HepG2 (cell line): ENCODE measurements around the gene C11orf71. TPM values are rescaled to one million over a fixed set of nuclear protein-coding genes. Genes with fewer than 3 reads are reported as not detected.
A peak's percentile ranks its signal among the peaks of the same experiment; 100 is the strongest.

ENCODE experiments used
- ATAC-seq: fragments of 200-7000 bp; cut with Tn5 transposase; 3 replicates; pipeline ENCODE4 v1.9.1; 2020; ENCODE audit warnings: mild to moderate bottlenecking, moderate library complexity
- BruUV-seq: library from RNA; stranded (reverse); fragments of 400-500 nt; replicated peaks from 2 replicates; lab custom pipeline; 2021; lab: Mats Ljungman, UMichigan
- CTCF ChIA-PET: fragments of 300-600 bp; formaldehyde crosslinking; extraction: SDS; loops from one replicate; lab custom pipeline; 2021; ENCODE audit warnings: low total read pairs, inconsistent platforms, low intra/inter-chr PET ratio; lab: Yijun Ruan, JAX
- POLR2A ChIA-PET: fragments of 350-600 bp; sonication (Branson Sonifier 250); formaldehyde crosslinking; loops from one replicate; lab custom pipeline; 2020; ENCODE audit warnings: antibody characterized with exemption, inconsistent platforms; lab: Yijun Ruan, JAX
- DNase-seq: peaks from one replicate; pipeline ENCODE4 v3.0.0-alpha.2; 2015; ENCODE audit warnings: low spot score
- FAIRE-seq: peaks from 3 replicates; lab custom pipeline; 2011; peaks lifted over from hg19 to GRCh38; lab: Jason Lieb, UNC
- H2AFZ ChIP-seq: one replicate; pipeline ENCODE4 v1.6.1; 2011; ENCODE audit warnings: low read length, inconsistent platforms
- H3K27ac ChIP-seq: fragments of 300-600 bp; 3 replicates; pipeline ENCODE4 v1.8.0; 2011; ENCODE audit warnings: mixed run types, mild to moderate bottlenecking, mixed read lengths, low read length, inconsistent platforms; ENCODE audit not compliant: insufficient read depth; ENCODE audit errors: extremely low read length
- H3K27me3 ChIP-seq, 2 experiments: fragments of 200-600 bp in 1 of 2; 2 replicates in 1 of 2; 3 replicates in 1 of 2; pipeline versions ENCODE4 v1.6.0 to v1.8.0; 2011; ENCODE audit warnings: low read length in 2 of 2, mild to moderate bottlenecking in 2 of 2, moderate library complexity in 2 of 2, inconsistent platforms in 1 of 2; ENCODE audit not compliant: insufficient read depth in 2 of 2, control insufficient read depth in 1 of 2
- H3K36me3 ChIP-seq, 2 experiments: fragments of 200-600 bp in 1 of 2; replicated peaks in 1 of 2; 2 replicates in 1 of 2; 3 replicates in 1 of 2; pipeline versions ENCODE4 v1.5.1 to v1.8.0; 2011; ENCODE audit warnings: low read length in 2 of 2, inconsistent platforms in 1 of 2; ENCODE audit not compliant: insufficient read depth in 2 of 2, control insufficient read depth in 1 of 2
- H3K4me1 ChIP-seq: 2 replicates; pipeline ENCODE4 v1.5.1; 2012; ENCODE audit warnings: low read length, inconsistent platforms; ENCODE audit not compliant: insufficient read depth
- H3K4me2 ChIP-seq: 2 replicates; pipeline ENCODE4 v1.6.0; 2011; ENCODE audit warnings: low read depth, low read length, inconsistent platforms
- H3K4me3 ChIP-seq, 3 experiments: fragments of 200-600 bp in 1 of 3; sonication (generic), shearing (Covaris generic) in 1 of 3; replicated peaks in 1 of 3; 2 replicates each; pipeline ENCODE4 v1.5.1; 2011 to 2016; ENCODE audit warnings: low read length in 3 of 3, inconsistent platforms in 2 of 3, low read depth in 2 of 3, mild to moderate bottlenecking in 2 of 3, control low read depth in 1 of 3, mixed read lengths in 1 of 3; ENCODE audit not compliant: insufficient read depth in 1 of 3
- H3K79me2 ChIP-seq: one replicate; pipeline ENCODE4 v1.6.1; 2011; ENCODE audit warnings: low read length, inconsistent platforms; ENCODE audit not compliant: insufficient read depth
- H3K9ac ChIP-seq: 2 replicates; pipeline ENCODE4 v1.6.0; 2011; ENCODE audit warnings: mild to moderate bottlenecking, low read depth, low read length, inconsistent platforms; ENCODE audit not compliant: insufficient read depth
- H3K9me3 ChIP-seq: 2 replicates; pipeline ENCODE4 v1.5.1; 2012; ENCODE audit warnings: mild to moderate bottlenecking, low read length
- H4K20me1 ChIP-seq: 2 replicates; pipeline ENCODE4 v1.6.0; 2011; ENCODE audit warnings: inconsistent platforms, mild to moderate bottlenecking, low read length, moderate library complexity; ENCODE audit not compliant: insufficient read depth
- ASH2L ChIP-seq: fragments of 300-600, 200-600 bp; sonication (generic); IDR thresholded peaks from 2 replicates; pipeline ENCODE4 v1.7.0; 2017; ENCODE audit warnings: low read depth, mild to moderate bottlenecking, moderate library complexity, mixed read lengths, low read length; ENCODE audit not compliant: insufficient read length
- CBX1 ChIP-seq: IDR thresholded peaks from one replicate; pipeline ENCODE4 v1.6.1; 2016; ENCODE audit warnings: antibody characterized with exemption, low read depth
- CEBPG ChIP-seq: IDR thresholded peaks from 2 replicates; pipeline ENCODE4 v1.6.1; 2016
- HOXA5 ChIP-seq: sonication (generic); formaldehyde crosslinking; IDR thresholded peaks from 2 replicates; pipeline ENCODE4 v1.4.0; 2020; ENCODE audit warnings: missing genetic modification reagents
- MIER3 ChIP-seq: IDR thresholded peaks from 2 replicates; pipeline ENCODE4 v1.6.1; 2016; ENCODE audit warnings: missing compliant biosample characterization, borderline replicate concordance
- RAD51 ChIP-seq: fragments of 450-650 bp; IDR thresholded peaks from 2 replicates; pipeline ENCODE4 v1.6.1; 2016; ENCODE audit warnings: borderline replicate concordance
- ZFP1 ChIP-seq: IDR thresholded peaks from 2 replicates; pipeline ENCODE4 v1.6.1; 2016
- ZNF256 ChIP-seq: sonication (generic); formaldehyde crosslinking; conservative IDR thresholded peaks from 2 replicates; pipeline ENCODE4 v1.4.0; 2020; ENCODE audit warnings: missing genetic modification reagents
- ZNF484 ChIP-seq: sonication (generic); formaldehyde crosslinking; IDR thresholded peaks from 2 replicates; pipeline ENCODE4 v1.5.1; 2020; ENCODE audit warnings: mild to moderate bottlenecking, low read depth, missing genetic modification reagents, borderline replicate concordance
- WGBS: methylation state at CpG from one replicate; pipeline ENCODE4 v1.1.6; 2017; ENCODE audit warnings: low lambda C conversion rate; 5-methylcytosine and 5-hydroxymethylcytosine counted together
- in situ Hi-C: cut with HindIII; loops from 2 replicates; pipeline ENCODE4 v1.10.0; 2017; ENCODE audit warnings: low pct_unique_long_range_greater_than_20kb; ENCODE audit not compliant: extremely low pct_ligation_motif_present
- intact Hi-C: fragments of 100-400 bp; cut with micrococcal nuclease; formaldehyde crosslinking; loops from one replicate; pipeline ENCODE4 v1.10.0; 2022; ENCODE audit not compliant: unreplicated experiment
- polyA plus RNA-seq, 8 experiments: library from polyadenylated mRNA; depleted of rRNA in 3 of 8; stranded (reverse) in 7 of 8; unstranded in 1 of 8; fragments of >200 nt; fragmentation: Illumina TruSeq in 4 of 8; extraction: Trizol in 4 of 8; gene quantifications; 2 replicates each; pipeline versions ENCODE4 v1.2.1 to v1.2.3, GENCODE V29; 2011 to 2016; ENCODE audit warnings: low read depth in 4 of 8, missing spikeins in 1 of 8, mixed read lengths in 1 of 8; ENCODE audit not compliant: insufficient read depth in 1 of 8
- total RNA-seq, 5 experiments: library from RNA; depleted of rRNA; stranded (reverse); fragments of >200 nt; fragmentation: Illumina TruSeq; extraction: Trizol; gene quantifications; 2 replicates each; pipeline ENCODE4 v1.2.3, GENCODE V29; 2016; ENCODE audit warnings: low read depth in 1 of 5
- TF ChIP-seq, protein P1 (sequence below): sonication (generic); formaldehyde crosslinking; IDR thresholded peaks from 2 replicates; pipeline ENCODE4 v1.5.1; 2020; ENCODE audit warnings: missing genetic modification reagents, mild to moderate bottlenecking, borderline replicate concordance

The C11orf71 gene
- total and polyA plus RNA-seq, 2 of the 13 experiments (the other 11 are each of a cell fraction or from before 2014, with no cell fraction given), result 7.1 to 7.8 TPM

DNA sequence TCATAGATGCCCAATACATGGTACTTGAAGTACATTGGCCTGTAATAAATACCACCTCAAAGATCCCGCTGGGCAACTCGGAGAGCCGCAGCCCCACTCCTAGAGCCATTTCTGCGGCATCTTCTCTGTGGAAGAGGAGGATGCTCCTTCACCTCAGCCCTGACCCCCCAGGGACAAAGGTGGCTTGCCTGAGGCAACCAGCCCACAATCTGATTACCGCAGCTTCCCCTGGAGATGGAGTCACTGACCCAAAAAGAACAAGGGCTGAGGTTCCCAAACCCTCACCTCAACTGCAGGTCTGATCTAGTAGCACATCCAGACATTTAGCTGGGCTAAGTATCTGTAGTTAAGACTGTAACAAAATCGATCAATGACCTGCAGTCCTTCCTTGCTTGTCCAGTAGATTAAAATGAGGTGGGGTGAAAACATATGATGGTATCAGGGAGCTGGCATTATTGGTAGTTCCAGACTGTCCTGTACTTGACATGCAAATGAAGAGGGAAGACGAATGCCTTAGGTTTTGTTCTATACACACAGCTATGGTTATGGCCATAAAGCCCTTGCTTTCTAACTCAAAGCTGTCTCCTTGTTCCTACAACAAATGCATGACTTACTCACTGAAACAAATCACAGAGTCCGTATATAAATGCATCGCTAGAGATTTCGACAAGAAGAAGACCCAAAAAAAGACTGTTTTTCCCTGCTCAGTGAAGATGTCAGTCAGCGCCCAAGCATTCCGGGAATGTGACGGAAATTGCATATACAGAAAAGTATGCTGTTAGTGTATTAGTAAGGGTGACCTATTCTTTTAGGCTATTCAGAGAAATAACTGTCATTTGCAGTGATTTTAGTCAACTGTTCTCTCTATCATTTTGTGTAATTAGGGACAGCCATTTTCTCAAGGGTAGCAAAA is 33.7 kb downstream of the C11orf71 start:
- Histone ChIP-seq H3K27me3 (peaks cover 4 to 27% of the 10 kb centered on the region in 2 experiments; a peak in 3 of 5 replicates), H3K9ac (no peak overlapping the region), H4K20me1 (no peaks in the 10 kb centered on the region), H3K27ac (no peak overlapping the region), H2AFZ (no peak overlapping the region), H3K36me3 (no peaks in the 10 kb centered on the region), H3K79me2 (no peaks in the 10 kb centered on the region), H3K4me1 (no peaks in the 10 kb centered on the region), H3K4me2 (no peak overlapping the region), H3K9me3 (no peaks in the 10 kb centered on the region), H3K4me3 (no peak overlapping the region)
- TF ChIP-seq ZNF484, result no peak
- TF ChIP-seq CBX1, result no peak
- TF ChIP-seq, protein P1, sequence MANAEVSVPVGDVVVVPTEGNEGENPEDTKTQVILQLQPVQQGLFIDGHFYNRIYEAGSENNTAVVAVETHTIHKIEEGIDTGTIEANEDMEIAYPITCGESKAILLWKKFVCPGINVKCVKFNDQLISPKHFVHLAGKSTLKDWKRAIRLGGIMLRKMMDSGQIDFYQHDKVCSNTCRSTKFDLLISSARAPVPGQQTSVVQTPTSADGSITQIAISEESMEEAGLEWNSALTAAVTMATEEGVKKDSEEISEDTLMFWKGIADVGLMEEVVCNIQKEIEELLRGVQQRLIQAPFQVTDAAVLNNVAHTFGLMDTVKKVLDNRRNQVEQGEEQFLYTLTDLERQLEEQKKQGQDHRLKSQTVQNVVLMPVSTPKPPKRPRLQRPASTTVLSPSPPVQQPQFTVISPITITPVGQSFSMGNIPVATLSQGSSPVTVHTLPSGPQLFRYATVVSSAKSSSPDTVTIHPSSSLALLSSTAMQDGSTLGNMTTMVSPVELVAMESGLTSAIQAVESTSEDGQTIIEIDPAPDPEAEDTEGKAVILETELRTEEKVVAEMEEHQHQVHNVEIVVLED, result no peak
- TF ChIP-seq ZNF256 (CRISPR knock-in tag), result no peak
- no peak for TF ChIP-seq HOXA5 (CRISPR knock-in tag)
- intact Hi-C loops (no loop called here), in situ Hi-C loops (no loop called here)
- ATAC-seq (no peak), DNase-seq (no peak), FAIRE-seq (no peak)
- ChIA-PET CTCF (no interaction called here), POLR2A (no interaction called here)
- BruUV-seq, result no TSS peak
- 28% methylated on average over 13 of the region's 13 CpGs for WGBS

DNA sequence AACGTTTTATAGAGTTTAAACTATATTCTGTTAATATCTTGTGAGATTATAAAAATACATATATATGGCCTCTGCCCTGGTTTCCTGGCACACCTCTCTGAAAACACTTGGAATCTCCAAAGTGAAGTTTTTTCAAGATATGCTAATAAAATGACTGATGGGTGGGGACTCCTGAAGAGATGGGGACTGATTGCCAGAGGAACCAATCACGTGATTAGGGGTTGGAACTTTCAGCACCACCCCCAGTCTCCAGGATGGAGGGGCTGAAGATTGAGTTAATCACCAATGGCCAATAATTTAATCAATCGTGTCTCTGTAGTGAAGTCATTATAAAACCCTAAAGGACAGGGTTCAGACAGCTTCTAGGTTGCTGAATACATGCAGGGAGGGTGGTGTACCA is 37.4 kb downstream of the C11orf71 start:
- H2AFZ ChIP-seq, result no peak overlapping the region
- no peak overlapping the region for H3K4me3 ChIP-seq
- no peaks in the 10 kb centered on the region for H3K9me3 ChIP-seq
- H3K9ac ChIP-seq, result no peak overlapping the region
- H3K27me3 ChIP-seq, result peaks cover 4 to 27% of the 10 kb centered on the region in 2 experiments; a peak in 3 of 5 replicates
- no peak overlapping the region for H3K4me2 ChIP-seq
- in situ Hi-C loops (no loop called here), intact Hi-C loops (no loop called here)
- no TSS peak for BruUV-seq
- no peak for TF ChIP-seq ASH2L
- no peak for TF ChIP-seq MIER3 (CRISPR knock-in tag)
- TF ChIP-seq ZFP1, result no peak
- TF ChIP-seq CEBPG (CRISPR knock-in tag), result no peak
- peak; percentile 62; the same call in 1 of the 2 replicates for TF ChIP-seq RAD51
- CTCF ChIA-PET, result no interaction called here
- POLR2A ChIA-PET, result no interaction called here
- ATAC-seq (no peak), DNase-seq (no peak), FAIRE-seq (no peak)
- H3K27ac ChIP-seq, result no peak overlapping the region
- no peaks in the 10 kb centered on the region for H4K20me1 ChIP-seq
- H3K4me1 ChIP-seq, result no peaks in the 10 kb centered on the region
- H3K79me2 ChIP-seq, result no peaks in the 10 kb centered on the region
- 3% methylated on average over 3 of the region's 3 CpGs for WGBS
- no peaks in the 10 kb centered on the region for H3K36me3 ChIP-seq
